GM19328 (cell line): ENCODE data around the gene ACTN1.
"Not testable (repeated sequence)": the region's sequence is repeated elsewhere in the genome, so short reads cannot be mapped to it uniquely, and the experiment has no call there.

Experiments used
- ATAC-seq: cut with Tn5 transposase; IDR thresholded peaks from one replicate; pipeline ENCODE4 v1.9.1; 2021; ENCODE audit warnings: mild to moderate bottlenecking, moderate library complexity; ENCODE audit not compliant: unreplicated experiment

ACTN1 gene

DNA sequence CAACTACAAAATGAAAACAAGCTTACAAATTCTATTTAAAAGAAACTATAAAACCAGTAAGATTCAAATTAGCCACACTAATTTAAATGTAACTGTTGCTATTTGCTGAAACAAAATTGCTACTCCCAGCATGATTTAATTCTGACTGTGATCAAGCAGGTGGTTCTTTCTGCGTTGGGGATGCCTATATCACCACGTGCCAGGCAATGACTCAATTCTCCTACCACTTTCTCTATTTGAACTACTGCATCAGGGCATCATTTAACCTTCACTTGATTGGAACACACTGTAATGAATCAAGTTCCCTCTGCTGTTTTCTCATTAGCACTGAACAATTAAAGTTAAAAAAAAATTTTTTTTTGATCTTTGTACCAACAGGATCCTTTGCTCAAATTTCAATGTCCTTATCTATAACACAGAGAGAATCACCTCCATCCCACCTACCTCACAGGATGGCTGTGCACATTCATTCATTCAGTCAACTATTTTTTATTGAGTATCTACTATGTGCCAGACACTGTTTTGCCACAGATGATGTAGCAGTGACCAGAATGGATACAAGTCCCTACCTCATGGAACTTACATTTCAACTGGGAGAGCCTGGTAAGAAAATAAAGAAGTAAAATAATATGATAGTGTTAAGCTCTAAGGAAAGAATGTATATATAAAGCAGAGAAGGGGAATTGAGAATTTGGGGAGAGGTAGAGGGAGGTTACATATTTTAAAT is 8.0 kb upstream of the ACTN1 start:
- no peak for ATAC-seq

GRCh38 chr14:68986225-68986624 is 7.1 kb upstream of the ACTN1 start:
- ATAC-seq = no peak

DNA sequence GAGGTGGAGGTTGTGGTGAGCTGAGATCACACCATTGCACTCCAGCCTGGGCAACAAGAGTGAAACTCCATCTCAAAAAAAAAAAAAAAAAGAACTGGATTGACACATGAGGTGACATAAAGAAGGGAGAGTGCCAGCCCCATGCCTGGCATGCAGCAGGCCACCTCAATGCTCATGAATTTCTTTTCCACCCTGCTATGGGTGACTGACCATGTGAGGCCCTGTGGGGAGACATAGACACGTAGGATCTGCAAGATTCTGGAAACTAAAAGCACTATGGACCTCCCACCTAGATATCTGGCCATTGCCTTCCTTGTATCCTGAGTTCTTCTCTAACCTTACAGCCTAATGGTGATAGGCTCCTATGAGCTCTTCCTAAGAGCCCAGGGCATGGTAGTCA is 5.6 kb upstream of the ACTN1 start:
- ATAC-seq = no peak

- ATAC-seq = no peak
These were observed 4.1 kb upstream of the ACTN1 start for GRCh38 chr14:68983191-68983590.

DNA sequence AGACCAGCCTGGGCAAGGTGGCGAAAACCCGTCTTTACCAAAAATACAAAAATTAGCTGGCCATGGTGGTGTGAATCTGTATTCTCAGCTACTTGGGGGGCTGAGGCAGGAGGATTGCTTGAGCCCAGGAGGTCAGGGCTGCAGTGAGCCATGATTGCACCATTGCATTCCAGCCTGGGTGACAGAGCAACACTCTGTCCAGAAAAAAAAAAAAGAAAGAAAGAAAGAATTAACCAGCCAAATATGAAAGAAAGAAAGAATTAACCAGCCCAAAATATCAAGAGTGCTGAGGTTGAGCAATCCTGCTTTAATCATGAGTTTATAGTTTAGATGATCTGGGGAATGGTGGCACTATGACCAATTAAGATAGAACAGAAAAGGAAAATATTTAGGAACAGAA is 3.5 kb upstream of the ACTN1 start:
- ATAC-seq = no peak

DNA sequence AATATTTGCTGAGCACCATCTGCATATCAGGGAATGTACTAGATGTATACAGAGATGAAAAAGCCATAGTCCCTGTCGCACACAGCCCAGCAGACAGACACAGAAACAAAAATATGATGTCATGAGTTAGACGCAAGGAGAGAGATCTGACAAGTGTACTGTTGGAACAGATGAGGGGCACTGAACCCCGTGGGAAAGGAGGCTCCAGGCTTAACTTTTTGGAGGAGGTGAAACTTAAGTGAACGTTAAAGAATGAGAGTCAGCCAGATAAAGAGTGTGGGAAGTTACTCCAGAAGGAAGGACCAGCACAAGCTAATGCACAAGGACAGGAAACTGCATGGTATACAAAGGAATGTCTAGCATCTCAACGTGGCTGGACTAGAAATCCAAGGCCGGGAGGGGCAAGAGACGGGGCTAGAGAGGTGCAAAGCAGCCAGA is 2.5 kb upstream of the ACTN1 start:
- no peak for ATAC-seq

GRCh38 chr14:68981139-68981538 is 2.0 kb upstream of the ACTN1 start:
- ATAC-seq = no peak

GRCh38 chr14:68979722-68980451 is 785 bp upstream of the ACTN1 start:
- ATAC-seq = no peak

DNA sequence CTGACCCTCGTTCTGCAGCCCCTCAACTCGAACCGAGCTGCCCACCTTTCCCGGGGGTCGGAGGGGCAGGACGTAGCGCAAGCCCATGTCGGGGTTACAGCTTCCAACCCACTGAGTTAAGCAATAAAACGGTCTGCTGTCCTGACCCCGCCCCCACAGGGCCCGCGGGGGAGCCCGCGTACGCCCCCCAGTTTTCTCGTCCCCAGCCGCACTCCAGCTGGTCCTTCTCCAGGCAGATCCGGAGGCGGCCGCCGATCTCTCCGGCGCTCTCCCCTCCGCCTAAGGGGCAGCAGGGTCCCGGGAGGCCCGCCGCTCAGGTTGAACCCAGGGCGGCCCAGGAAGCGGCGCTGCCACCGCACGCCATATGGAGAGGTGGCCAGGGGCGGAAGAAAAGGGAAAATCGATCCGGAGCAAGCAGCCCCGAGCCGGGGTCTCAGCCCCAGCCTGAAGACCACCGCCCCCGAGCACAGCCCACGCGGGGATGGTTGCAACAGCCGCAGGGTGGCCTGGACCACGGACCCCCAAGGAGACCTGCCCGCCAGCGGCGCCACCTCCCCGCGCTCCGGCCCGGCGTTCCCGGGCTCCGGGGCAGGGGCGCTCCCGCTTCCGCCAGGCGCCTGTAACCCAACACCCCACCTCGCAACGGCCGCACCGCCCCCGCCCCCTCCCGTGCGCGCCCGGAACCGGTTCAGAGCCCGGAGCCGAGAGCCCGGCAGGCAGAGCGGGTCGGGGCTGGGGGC is 760 bp downstream of the ACTN1 start:
- ATAC-seq = no peak

GRCh38 chr14:68977718-68978171 is 1.4 kb downstream of the ACTN1 start:
- no peak for ATAC-seq

- no peak for ATAC-seq
These were observed 1.9 kb downstream of the ACTN1 start for GRCh38 chr14:68977180-68977717.

- ATAC-seq = no peak
These were observed 2.7 kb downstream of the ACTN1 start for GRCh38 chr14:68976160-68977067.

DNA sequence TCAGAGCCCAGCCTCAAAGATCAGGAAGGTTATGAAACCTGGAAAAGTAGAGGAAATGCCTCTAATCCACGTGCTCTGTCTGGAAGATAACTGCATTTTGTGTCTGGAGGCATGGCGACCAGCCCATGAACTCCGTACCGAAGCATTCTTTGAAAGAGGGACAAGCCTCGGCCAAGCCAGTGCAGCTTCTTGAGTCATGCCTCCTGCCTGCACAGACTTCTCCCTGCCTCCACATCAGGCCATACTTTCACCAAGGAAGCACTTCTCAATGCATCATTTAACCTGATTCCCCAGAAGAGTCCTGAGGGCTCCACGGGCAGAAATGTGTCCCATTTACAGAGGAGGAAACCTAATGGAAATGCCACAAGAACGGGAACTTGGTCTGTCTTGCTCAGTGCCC is 3.4 kb downstream of the ACTN1 start:
- ATAC-seq = no peak

DNA sequence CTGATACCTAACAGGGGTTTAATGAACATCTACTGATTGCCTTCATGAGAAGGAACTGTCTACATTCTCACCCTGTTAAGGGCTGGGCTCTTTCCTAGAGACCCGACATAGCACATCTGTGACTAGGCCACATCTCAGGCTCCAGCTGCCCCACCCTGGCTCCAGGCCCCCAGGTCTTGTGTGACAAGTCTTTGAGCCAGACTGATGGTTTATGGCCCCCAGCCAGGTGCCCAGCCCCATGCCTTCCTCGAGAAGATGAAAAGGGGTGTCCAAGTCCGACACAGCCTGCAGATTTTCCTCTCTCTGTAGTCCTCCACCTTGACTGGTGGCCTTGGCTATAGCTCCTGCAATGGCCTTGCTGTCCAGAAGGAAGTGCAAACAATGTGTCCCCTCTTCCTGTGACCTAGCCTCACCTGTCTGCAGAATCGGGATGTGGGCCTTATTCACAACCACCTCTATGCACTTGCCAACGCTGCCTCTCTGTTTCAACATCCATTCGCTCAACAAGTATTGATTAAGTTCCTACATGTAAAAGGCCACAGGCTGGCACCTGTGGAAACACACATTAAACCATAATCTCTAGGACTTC is 4.2 kb downstream of the ACTN1 start:
- ATAC-seq = no peak

DNA sequence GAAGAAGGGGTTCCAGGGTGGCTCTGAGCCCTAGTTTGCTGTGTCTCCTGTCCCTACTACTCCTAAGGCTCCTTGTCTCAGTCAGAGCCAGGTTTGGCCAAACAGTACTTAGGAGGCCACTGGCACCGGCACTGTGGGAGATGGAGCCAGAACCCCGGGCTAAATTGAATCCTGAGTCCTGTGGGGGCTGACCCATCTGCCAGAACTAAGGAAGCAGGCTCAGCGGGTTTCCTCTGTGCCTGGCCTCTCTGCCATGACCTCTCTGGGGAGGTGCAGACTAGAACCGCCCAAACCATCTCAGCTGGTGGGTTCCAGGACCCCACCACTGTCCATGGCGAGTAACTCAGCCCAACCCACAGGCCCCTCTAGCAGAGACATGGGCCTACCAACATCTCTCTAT is 5.5 kb downstream of the ACTN1 start:
- ATAC-seq = no peak

DNA sequence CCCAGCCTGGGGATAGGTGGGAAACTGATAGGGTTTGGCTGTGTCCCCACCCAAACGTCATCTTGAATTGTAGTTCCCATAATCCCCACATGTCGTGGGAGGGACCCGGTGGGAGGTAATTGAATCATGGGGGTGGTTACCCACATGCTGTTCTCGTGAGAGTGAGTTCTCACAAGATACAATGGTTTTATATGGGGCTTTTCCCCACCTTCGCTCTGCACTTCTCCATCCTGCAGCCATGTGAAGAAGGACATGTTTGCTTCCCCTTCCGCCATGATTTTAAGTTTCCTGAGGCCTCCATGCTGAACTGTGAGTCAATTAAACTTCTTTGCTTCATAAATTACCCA is 5.9 kb downstream of the ACTN1 start:
- ATAC-seq = not testable (repeated sequence)

- ATAC-seq = no peak
These were observed 6.4 kb downstream of the ACTN1 start for GRCh38 chr14:68972507-68973218.

GRCh38 chr14:68971411-68972035 is 7.6 kb downstream of the ACTN1 start:
- no peak for ATAC-seq

DNA sequence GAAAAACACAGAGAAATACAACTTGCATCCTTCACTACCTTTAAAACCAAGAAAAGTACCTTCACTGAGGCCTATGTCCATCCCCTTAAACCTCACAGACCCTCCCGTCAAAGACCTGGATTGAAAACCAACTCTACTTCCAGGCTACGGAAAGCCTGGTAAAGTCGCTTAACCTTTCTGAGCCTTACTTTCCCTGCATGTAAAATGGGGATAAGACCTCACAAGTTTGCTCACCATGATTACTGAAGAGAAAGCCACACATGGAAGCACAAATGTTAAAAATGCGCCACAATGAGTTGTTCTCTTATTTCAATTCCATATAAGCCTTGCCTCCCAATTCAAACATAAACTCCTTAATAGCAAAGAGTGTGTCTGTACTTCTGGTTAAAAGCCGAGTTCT is 8.4 kb downstream of the ACTN1 start:
- no peak for ATAC-seq
